Gastroesophageal sphincter (tissue), 3 donors: ENCODE data around the gene PGM2.

Experiments
- CTCF ChIP-seq, 4 experiments: fragments of 200-600 bp in 2 of 4; fragments of 450-650 bp in 2 of 4; sonication (generic) in 1 of 4; IDR thresholded peaks; one replicate each; pipeline ENCODE4 v1.5.1; 2017 to 2019; ENCODE audit warnings: antibody characterized with exemption in 4 of 4, mild to moderate bottlenecking in 2 of 4, moderate library complexity in 2 of 4
- POLR2A ChIP-seq, 2 donors: fragments of 450-650 bp; IDR thresholded peaks; one replicate each; pipeline ENCODE4 v1.6.1; 2017; ENCODE audit warnings: antibody characterized with exemption in 2 of 2, mild to moderate bottlenecking in 2 of 2, moderate library complexity in 1 of 2
- POLR2AphosphoS5 ChIP-seq: sonication (generic); formaldehyde crosslinking; IDR thresholded peaks from one replicate; pipeline ENCODE4 v1.6.1; 2017; ENCODE audit warnings: antibody characterized with exemption

- no peak for TF ChIP-seq CTCF (IDR thresholded peaks at IDR 0.05)
- TF ChIP-seq POLR2A (IDR thresholded peaks at IDR 0.05), result no peak
- TF ChIP-seq POLR2AphosphoS5, result no peak
Measured at GRCh38 chr4:37865450-37865849, 39.0 kb downstream of the PGM2 start.
